GM21381 (cell line): Measurements from ENCODE around the gene CDKAL1.
A peak's percentile ranks its signal among the peaks of the same experiment; 100 is the strongest.
"Not testable (repeated sequence)": the region's sequence is repeated elsewhere in the genome, so short reads cannot be mapped to it uniquely, and the experiment has no call there.

Source experiments
- ATAC-seq: cut with Tn5 transposase; IDR thresholded peaks from one replicate; pipeline ENCODE4 v1.9.1; 2021; ENCODE audit warnings: mild to moderate bottlenecking, moderate library complexity; ENCODE audit not compliant: unreplicated experiment

CDKAL1 gene

GRCh38 chr6:21220271-21220987, 686.2 kb downstream of the CDKAL1 start:
- no peak for ATAC-seq

- no peak for ATAC-seq
Observed at GRCh38 chr6:21222656-21223055, 688.4 kb downstream of the CDKAL1 start.

GRCh38 chr6:21225912-21226311, 691.7 kb downstream of the CDKAL1 start:
- ATAC-seq = no peak

GRCh38 chr6:21227486-21227885, 693.2 kb downstream of the CDKAL1 start:
- no peak for ATAC-seq

- no peak for ATAC-seq
Observed at GRCh38 chr6:21228411-21228810, 694.2 kb downstream of the CDKAL1 start.

- ATAC-seq = no peak
Observed at GRCh38 chr6:21228876-21229460, 694.7 kb downstream of the CDKAL1 start.

GRCh38 chr6:21230536-21230935, 696.3 kb downstream of the CDKAL1 start:
- no peak for ATAC-seq

- no peak for ATAC-seq
Observed at GRCh38 chr6:21235162-21235561, 700.9 kb downstream of the CDKAL1 start.

GRCh38 chr6:21238208-21238607, 704.0 kb downstream of the CDKAL1 start:
- no peak for ATAC-seq

- no peak for ATAC-seq
Observed at GRCh38 chr6:21240709-21241108, 706.5 kb downstream of the CDKAL1 start.

GRCh38 chr6:21241231-21242130, 707.2 kb downstream of the CDKAL1 start:
- ATAC-seq = peak; percentile 56

- no peak for ATAC-seq
Observed at GRCh38 chr6:21244897-21245470, 710.7 kb downstream of the CDKAL1 start.

- ATAC-seq = no peak
Observed at GRCh38 chr6:21245488-21245887, 711.2 kb downstream of the CDKAL1 start.

- no peak for ATAC-seq
Observed at GRCh38 chr6:21246075-21246474, 711.8 kb downstream of the CDKAL1 start.

- ATAC-seq = not testable (repeated sequence)
Observed at GRCh38 chr6:21254460-21254859, 720.2 kb downstream of the CDKAL1 start.

- ATAC-seq = no peak
Observed at GRCh38 chr6:21256197-21256596, 721.9 kb downstream of the CDKAL1 start.

- ATAC-seq = no peak
Observed at GRCh38 chr6:21257125-21257524, 722.9 kb downstream of the CDKAL1 start.

GRCh38 chr6:21258665-21259064, 724.4 kb downstream of the CDKAL1 start:
- ATAC-seq = no peak

GRCh38 chr6:21259660-21260059, 725.4 kb downstream of the CDKAL1 start:
- ATAC-seq = no peak

GRCh38 chr6:21262504-21262903, 728.2 kb downstream of the CDKAL1 start:
- no peak for ATAC-seq

- peak; percentile 93 for ATAC-seq
Observed at GRCh38 chr6:21263531-21264287, 729.5 kb downstream of the CDKAL1 start.
